ENCODE results near the gene MYZAP.

The MYZAP gene

DNA sequence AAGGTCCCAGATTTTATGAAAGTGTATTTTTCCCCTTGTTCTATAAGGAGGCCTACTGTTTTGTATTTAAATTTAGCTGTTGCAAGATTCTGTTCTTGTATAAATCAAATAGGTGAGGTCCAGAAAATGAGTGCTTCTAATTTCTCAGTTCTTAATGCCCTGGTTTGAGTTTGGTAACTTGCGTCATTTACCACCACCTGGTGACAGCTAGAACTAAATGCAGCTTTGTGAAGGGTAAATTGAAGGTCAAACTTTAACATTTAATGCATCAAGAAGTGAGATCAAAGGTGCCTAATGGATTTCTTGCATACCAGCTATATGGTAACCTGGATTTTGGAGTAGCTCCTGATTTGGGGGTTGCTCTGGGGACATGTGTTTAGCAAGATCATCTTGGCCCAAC lies 64.1 kb downstream of the MYZAP start:
- TF ChIP-seq POLR2A (IDR thresholded peaks at IDR 0.05; ENCODE audit: low read depth, low read length): no peak
- TF ChIP-seq SPI1 (IDR thresholded peaks at IDR 0.05; ENCODE audit: low read depth, low read length): no peak
- TF ChIP-seq POLR2AphosphoS5 (IDR thresholded peaks at IDR 0.05; ENCODE audit: low read depth, low read length): no peak
- TF ChIP-seq POU2F2 (IDR thresholded peaks at IDR 0.05; ENCODE audit: low read depth, low read length): no peak
- TF ChIP-seq TAF1 (IDR thresholded peaks at IDR 0.05; ENCODE audit: low read depth, low read length): no peak
- no peak for TF ChIP-seq PAX5 (IDR thresholded peaks at IDR 0.05; ENCODE audit: insufficient read depth, low read length, severe bottlenecking)
- FAIRE-seq (no peak), DNase-seq (ENCODE audit: insufficient read length, low spot score) (no peak)

DNA sequence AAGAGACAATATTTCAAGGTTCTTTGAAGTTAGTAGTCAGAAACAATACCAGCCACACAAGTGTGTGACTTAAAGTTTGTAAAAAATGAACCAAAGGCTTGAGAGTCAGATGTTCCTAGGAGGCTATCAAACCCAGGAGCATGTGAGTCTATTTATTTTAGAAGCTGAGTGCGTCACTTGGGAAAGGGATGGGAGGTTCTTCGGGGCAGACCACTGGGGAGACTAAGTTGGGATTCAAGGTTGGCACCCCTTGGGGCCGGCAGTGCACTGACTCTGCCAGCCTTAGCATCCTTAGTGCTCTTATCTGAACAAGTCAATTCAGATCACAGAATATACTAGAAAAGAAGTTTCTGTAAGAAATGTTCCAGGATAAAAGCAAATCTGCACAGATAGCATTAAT lies 64.7 kb downstream of the MYZAP start:
- TF ChIP-seq POLR2A (IDR thresholded peaks at IDR 0.05; ENCODE audit: low read depth, low read length) (no peak), POU2F2 (IDR thresholded peaks at IDR 0.05; ENCODE audit: low read depth, low read length) (no peak), SPI1 (IDR thresholded peaks at IDR 0.05; ENCODE audit: low read depth, low read length) (no peak), POLR2AphosphoS5 (IDR thresholded peaks at IDR 0.05; ENCODE audit: low read depth, low read length) (no peak), PAX5 (IDR thresholded peaks at IDR 0.05; ENCODE audit: insufficient read depth, low read length, severe bottlenecking) (no peak), TAF1 (IDR thresholded peaks at IDR 0.05; ENCODE audit: low read depth, low read length) (no peak)
- DNase-seq (ENCODE audit: insufficient read length, low spot score) (no peak), FAIRE-seq (no peak)

DNA sequence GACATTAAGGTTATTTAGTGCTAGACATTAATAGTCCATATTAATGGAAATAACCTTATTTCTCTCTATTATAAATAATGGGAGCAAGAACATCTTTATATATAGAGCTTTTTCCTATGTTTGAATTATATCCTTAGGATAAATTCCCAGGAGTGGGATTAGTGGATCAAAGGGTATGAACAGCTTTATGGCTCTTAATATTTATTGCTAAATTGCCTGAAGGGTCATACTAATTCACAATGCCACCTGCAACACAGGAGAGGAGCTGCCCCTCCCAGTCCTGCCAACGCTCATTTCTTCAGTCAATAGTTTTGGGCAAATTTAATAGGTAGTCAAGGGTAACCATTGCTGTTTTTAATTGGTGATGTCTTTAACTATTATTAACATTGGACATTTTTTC lies 65.9 kb downstream of the MYZAP start:
- TF ChIP-seq PAX5 (IDR thresholded peaks at IDR 0.05; ENCODE audit: insufficient read depth, low read length, severe bottlenecking) (no peak), POLR2AphosphoS5 (IDR thresholded peaks at IDR 0.05; ENCODE audit: low read depth, low read length) (no peak), SPI1 (IDR thresholded peaks at IDR 0.05; ENCODE audit: low read depth, low read length) (no peak)
- FAIRE-seq (no peak), DNase-seq (ENCODE audit: insufficient read length, low spot score) (no peak)

DNA sequence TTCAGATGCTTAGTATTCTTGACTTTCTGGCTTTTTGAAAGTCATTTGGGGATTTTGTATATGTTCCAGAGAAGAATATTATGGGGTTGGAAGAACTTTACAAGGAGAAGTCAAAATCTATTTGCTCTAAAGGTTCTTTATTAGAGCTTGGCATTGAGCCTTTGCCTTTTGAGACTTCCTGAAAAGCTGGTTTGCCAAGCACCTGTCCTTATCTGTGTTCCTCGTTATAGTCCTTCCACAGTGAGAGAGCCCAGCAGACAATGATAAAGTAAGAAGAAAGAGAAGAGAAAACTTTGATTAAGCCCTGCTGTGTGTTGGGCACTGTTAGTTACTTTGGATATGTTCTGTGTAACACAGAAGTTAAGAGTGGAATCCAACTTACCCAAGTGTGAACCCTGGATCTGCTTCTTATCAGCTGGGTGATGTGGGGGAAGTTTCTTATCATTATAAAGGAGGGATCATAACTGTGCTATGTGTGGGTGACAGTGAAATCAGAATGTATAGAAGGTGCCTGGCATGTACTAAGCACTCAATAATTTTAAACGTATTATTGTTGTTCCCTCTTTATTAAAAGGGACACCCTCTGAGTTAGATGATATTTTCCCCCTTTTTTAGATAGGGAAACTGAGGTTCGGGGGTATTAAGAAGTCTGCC lies 70.5 kb downstream of the MYZAP start:
- TF ChIP-seq SPI1 (IDR thresholded peaks at IDR 0.05; ENCODE audit: low read depth, low read length) (no peak), PAX5 (IDR thresholded peaks at IDR 0.05; ENCODE audit: insufficient read depth, low read length, severe bottlenecking) (no peak), POU2F2 (IDR thresholded peaks at IDR 0.05; ENCODE audit: low read depth, low read length) (no peak), TAF1 (IDR thresholded peaks at IDR 0.05; ENCODE audit: low read depth, low read length) (no peak), POLR2AphosphoS5 (IDR thresholded peaks at IDR 0.05; ENCODE audit: low read depth, low read length) (no peak), POLR2A (IDR thresholded peaks at IDR 0.05; ENCODE audit: low read depth, low read length) (no peak)
- FAIRE-seq (no peak), DNase-seq (ENCODE audit: insufficient read length, low spot score) (no peak)

DNA sequence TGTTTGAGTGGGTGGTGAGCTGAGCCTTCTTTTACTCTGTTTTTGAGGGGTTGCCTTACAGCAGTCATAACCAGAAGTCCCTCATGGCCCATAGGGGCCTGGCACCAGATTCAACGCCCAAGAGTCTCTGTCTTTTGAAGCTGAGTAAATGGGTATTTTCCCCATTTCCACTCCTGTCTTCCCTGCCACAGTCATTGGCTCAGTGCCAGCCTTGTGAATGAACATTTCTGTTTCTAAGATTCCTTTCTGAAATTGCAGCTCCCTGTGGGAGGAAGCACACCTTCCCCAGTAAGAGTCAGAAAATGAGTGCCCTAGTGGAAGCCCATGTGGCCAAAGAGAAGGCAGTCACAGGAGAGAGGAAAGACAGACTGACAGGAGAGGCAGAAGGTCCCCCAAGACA lies 71.1 kb downstream of the MYZAP start:
- no peak for TF ChIP-seq PAX5 (IDR thresholded peaks at IDR 0.05; ENCODE audit: insufficient read depth, low read length, severe bottlenecking)
- no peak for TF ChIP-seq POU2F2 (IDR thresholded peaks at IDR 0.05; ENCODE audit: low read depth, low read length)
- no peak for TF ChIP-seq POLR2A (IDR thresholded peaks at IDR 0.05; ENCODE audit: low read depth, low read length)
- no peak for TF ChIP-seq TAF1 (IDR thresholded peaks at IDR 0.05; ENCODE audit: low read depth, low read length)
- no peak for TF ChIP-seq SPI1 (IDR thresholded peaks at IDR 0.05; ENCODE audit: low read depth, low read length)
- TF ChIP-seq POLR2AphosphoS5 (IDR thresholded peaks at IDR 0.05; ENCODE audit: low read depth, low read length): no peak
- FAIRE-seq (no peak), DNase-seq (ENCODE audit: insufficient read length, low spot score) (no peak)

DNA sequence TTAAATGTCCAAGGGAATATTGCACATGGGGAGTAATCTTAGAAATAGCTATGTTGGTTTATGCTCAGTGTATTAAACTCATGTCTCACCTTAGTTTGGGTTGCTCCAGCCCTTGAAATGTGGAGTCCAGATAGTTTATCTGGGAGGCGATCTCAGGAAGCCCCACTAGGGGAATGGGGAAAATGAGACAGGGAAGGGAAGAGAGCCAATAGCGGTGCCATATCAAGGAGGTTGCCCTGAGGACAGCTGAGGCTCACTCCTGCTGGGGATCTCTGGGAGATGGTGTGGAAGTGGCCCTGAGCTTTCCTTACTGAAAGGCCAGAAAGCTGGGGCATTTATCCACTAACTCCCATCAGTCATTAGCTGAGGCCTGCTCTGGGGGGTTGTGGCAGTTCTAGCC lies 71.6 kb downstream of the MYZAP start:
- DNase-seq (ENCODE audit: insufficient read length, low spot score) (no peak), FAIRE-seq (no peak)
- TF ChIP-seq POLR2AphosphoS5 (IDR thresholded peaks at IDR 0.05; ENCODE audit: low read depth, low read length) (no peak), POLR2A (IDR thresholded peaks at IDR 0.05; ENCODE audit: low read depth, low read length) (no peak), TAF1 (IDR thresholded peaks at IDR 0.05; ENCODE audit: low read depth, low read length) (no peak), POU2F2 (IDR thresholded peaks at IDR 0.05; ENCODE audit: low read depth, low read length) (no peak), PAX5 (IDR thresholded peaks at IDR 0.05; ENCODE audit: insufficient read depth, low read length, severe bottlenecking) (no peak), SPI1 (IDR thresholded peaks at IDR 0.05; ENCODE audit: low read depth, low read length) (no peak)

DNA sequence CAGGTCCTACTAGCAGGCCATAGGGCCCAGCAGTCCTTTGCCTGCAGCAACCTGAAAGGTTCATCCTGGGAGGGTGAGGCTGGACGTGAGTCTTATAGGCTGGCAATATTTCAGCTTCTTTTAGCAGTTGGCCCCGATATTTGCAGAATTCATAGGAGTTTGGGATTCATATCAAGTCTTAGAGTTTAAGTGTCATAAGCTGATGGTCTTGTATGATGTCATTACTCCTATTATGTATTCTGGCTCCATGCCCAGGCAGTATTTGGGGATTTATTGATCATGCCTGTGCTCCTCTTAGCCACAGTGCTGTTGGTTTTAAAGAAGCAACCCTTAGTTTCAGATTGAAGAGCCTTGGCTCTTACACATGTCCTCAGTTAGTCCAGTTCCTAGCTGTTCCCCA lies 73.5 kb downstream of the MYZAP start:
- FAIRE-seq (no peak), DNase-seq (ENCODE audit: insufficient read length, low spot score) (no peak)
- TF ChIP-seq TAF1 (IDR thresholded peaks at IDR 0.05; ENCODE audit: low read depth, low read length): no peak
- no peak for TF ChIP-seq POU2F2 (IDR thresholded peaks at IDR 0.05; ENCODE audit: low read depth, low read length)
- no peak for TF ChIP-seq PAX5 (IDR thresholded peaks at IDR 0.05; ENCODE audit: insufficient read depth, low read length, severe bottlenecking)
- no peak for TF ChIP-seq POLR2AphosphoS5 (IDR thresholded peaks at IDR 0.05; ENCODE audit: low read depth, low read length)
- no peak for TF ChIP-seq SPI1 (IDR thresholded peaks at IDR 0.05; ENCODE audit: low read depth, low read length)
- no peak for TF ChIP-seq POLR2A (IDR thresholded peaks at IDR 0.05; ENCODE audit: low read depth, low read length)

DNA sequence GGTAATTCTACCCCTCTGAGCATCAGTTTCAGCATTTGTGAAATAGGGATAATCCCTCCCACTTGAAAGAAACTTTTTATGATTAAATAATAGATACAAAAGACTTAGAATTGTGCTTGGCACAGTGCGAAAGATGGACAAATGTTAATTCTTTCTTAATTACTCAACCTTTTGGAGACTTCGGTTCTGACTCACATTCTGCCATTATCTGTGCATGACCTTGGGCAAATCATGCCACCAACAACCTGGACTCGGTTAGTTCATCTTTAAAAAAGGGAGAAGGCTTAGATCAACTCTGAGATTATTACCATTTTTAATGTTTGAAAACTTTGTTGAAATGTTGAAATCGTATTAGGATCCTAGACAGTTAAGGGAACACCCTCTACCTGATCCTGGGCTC lies 74.2 kb downstream of the MYZAP start:
- no peak for TF ChIP-seq POLR2AphosphoS5 (IDR thresholded peaks at IDR 0.05; ENCODE audit: low read depth, low read length)
- TF ChIP-seq SPI1 (IDR thresholded peaks at IDR 0.05; ENCODE audit: low read depth, low read length): no peak
- no peak for TF ChIP-seq TAF1 (IDR thresholded peaks at IDR 0.05; ENCODE audit: low read depth, low read length)
- no peak for TF ChIP-seq POU2F2 (IDR thresholded peaks at IDR 0.05; ENCODE audit: low read depth, low read length)
- TF ChIP-seq POLR2A (IDR thresholded peaks at IDR 0.05; ENCODE audit: low read depth, low read length): no peak
- no peak for TF ChIP-seq PAX5 (IDR thresholded peaks at IDR 0.05; ENCODE audit: insufficient read depth, low read length, severe bottlenecking)
- DNase-seq (ENCODE audit: insufficient read length, low spot score): no peak
- no peak for FAIRE-seq

DNA sequence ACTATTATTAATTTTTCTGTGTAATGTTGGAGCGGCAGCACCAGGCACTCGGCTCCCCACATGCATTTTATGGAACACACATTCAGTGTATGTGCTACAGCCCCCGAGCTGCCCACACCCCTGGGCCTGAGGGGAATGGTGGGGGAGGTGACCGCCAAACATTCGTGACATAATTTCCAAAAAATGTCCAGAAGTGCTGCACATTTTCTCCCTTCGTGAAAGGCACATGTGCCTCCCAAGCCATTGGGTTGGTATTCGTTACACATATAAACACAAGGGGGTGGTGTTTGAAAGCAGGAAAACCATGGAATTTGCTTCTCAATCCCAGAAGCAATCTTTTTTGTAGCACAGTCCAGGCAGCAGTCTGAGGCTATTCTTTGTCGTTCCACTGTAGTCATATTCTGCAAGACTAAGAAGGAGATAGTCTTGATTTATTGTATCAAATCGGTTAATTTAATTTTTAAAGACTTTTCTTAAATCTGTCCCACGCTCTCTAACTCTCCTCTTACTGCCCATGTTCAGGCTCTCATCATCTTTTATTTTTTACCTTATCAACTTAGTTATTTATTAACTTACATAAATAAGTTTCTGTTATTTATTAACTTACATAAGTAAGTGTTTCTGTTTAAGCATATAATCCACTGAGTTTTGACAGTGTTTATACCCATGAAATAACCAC lies 75.6 kb downstream of the MYZAP start:
- DNase-seq (ENCODE audit: insufficient read length, low spot score) (no peak), FAIRE-seq (no peak)
- TF ChIP-seq POU2F2 (IDR thresholded peaks at IDR 0.05; ENCODE audit: low read depth, low read length) (no peak), POLR2A (IDR thresholded peaks at IDR 0.05; ENCODE audit: low read depth, low read length) (no peak), POLR2AphosphoS5 (IDR thresholded peaks at IDR 0.05; ENCODE audit: low read depth, low read length) (no peak), PAX5 (IDR thresholded peaks at IDR 0.05; ENCODE audit: insufficient read depth, low read length, severe bottlenecking) (no peak), SPI1 (IDR thresholded peaks at IDR 0.05; ENCODE audit: low read depth, low read length) (no peak), TAF1 (IDR thresholded peaks at IDR 0.05; ENCODE audit: low read depth, low read length) (no peak)

Measured in GM12891 (cell line).